Measurements from ENCODE around the gene CTIF. TPM values are rescaled to one million over a fixed set of nuclear protein-coding genes. Genes with fewer than 3 reads are reported as not detected.
A peak's percentile ranks its signal among the peaks of the same experiment; 100 is the strongest.

CTIF gene
- total and polyA plus RNA-seq, 12 donors, result 44.5 to 74.1 (median 58.9) TPM

DNA sequence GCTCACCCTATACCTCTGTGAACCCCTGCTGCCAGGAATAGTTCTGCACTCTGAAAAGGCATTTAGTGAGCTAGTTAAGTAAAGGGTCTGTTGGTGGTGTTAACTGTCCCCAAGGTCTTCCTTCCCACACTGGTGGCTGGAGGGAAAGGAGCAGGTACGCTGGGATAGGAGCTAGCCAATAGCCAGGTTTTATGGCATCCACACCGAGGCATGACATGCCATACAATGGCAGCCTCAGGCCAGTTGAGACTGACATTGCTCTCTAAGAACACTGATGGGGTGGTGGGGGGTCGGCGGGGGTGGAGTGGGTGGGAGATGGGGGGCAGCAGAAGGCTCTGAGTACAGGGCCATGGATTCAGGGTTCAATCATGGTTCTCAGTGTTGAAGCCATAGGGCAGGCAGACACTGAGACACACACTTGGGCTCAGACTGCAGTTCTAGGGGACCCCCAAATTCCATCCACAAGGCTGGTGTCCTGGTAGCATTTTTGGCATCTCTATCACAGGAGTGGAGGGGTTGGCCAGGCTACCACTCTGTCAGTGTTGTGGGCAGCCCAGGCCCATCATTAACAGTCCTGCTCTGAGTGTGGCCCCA, 136.0 kb downstream of the CTIF start:
- intact Hi-C loops (cut with DNase I), result loop anchor here in 9 of 10 donors (1.0 to 10.0 kb wide), 21 partner anchors 100 to 1180 kb away; partner anchors contain the start of gene SMAD7 (in 2 of the 9)
- no peak overlapping the region for H3K4me3 ChIP-seq
- ATAC-seq, result peak in 1 of 8 donors; percentile 0
- H3K27me3 ChIP-seq, result no peaks in the 10 kb centered on the region
- TF ChIP-seq, protein P1, sequence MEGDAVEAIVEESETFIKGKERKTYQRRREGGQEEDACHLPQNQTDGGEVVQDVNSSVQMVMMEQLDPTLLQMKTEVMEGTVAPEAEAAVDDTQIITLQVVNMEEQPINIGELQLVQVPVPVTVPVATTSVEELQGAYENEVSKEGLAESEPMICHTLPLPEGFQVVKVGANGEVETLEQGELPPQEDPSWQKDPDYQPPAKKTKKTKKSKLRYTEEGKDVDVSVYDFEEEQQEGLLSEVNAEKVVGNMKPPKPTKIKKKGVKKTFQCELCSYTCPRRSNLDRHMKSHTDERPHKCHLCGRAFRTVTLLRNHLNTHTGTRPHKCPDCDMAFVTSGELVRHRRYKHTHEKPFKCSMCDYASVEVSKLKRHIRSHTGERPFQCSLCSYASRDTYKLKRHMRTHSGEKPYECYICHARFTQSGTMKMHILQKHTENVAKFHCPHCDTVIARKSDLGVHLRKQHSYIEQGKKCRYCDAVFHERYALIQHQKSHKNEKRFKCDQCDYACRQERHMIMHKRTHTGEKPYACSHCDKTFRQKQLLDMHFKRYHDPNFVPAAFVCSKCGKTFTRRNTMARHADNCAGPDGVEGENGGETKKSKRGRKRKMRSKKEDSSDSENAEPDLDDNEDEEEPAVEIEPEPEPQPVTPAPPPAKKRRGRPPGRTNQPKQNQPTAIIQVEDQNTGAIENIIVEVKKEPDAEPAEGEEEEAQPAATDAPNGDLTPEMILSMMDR (IDR thresholded peaks at IDR 0.05), result no peak
- peaks cover 0 to 11% (median 7%) of the 10 kb centered on the region in 11 donors for H3K9me3 ChIP-seq
- H3K27ac ChIP-seq, result peak overlapping the region in 9 of 10 donors; percentile 7 to 57 (median 19)
- 90 to 91% methylated on average over 4 of the region's 4 CpGs for WGBS, 2 donors
- peaks cover 0 to 24% (median 14%) of the 10 kb centered on the region in 9 donors for H3K36me3 ChIP-seq
- H3K4me1 ChIP-seq, result peaks cover 8 to 67% (median 61%) of the 10 kb centered on the region in 9 donors
- no peak for DNase-seq

DNA sequence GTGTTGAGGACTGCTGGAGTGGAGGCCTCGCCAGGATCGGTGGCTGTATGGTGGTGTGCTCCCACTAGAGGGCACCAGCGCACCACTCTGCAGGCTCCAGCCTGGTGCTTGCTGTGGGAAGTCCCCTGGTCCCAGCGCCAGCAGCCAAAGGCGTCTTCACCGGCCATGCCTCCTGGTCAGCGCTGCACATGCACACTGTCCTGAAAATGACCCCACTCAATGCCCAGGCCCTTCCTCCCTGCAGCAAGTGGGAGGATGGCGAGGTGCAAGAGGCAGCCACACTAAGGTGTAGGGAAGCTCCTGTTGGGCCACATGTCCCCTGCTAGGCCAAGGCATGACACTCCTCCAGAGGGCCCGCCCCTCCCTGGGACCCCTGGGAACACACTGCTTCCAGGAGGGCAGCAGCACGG, 136.5 kb downstream of the CTIF start:
- intact Hi-C loops (cut with DNase I), result loop anchor here in 9 of 10 donors (1.0 to 10.0 kb wide), 21 partner anchors 99 to 1179 kb away; partner anchors contain the start of gene SMAD7 (in 2 of the 9)
- Histone ChIP-seq H3K9me3 (peaks cover 0 to 11% (median 7%) of the 10 kb centered on the region in 11 donors), H3K4me3 (no peak overlapping the region), H3K4me1 (peaks cover 11 to 72% (median 66%) of the 10 kb centered on the region in 9 donors), H3K27ac (peak overlapping the region in 2 of 10 donors; percentile 12 to 57), H3K36me3 (peaks cover 0 to 19% (median 13%) of the 10 kb centered on the region in 9 donors), H3K27me3 (no peaks in the 10 kb centered on the region)
- ATAC-seq (peak; percentile 85 to 94 (median 90)), DNase-seq (peak; percentile 89 to 90)
- 9 to 11% methylated on average over 10 of the region's 10 CpGs for WGBS, 2 donors
- TF ChIP-seq, protein P1 (IDR thresholded peaks at IDR 0.05), result peak; percentile 91 to 98 (median 94)

DNA sequence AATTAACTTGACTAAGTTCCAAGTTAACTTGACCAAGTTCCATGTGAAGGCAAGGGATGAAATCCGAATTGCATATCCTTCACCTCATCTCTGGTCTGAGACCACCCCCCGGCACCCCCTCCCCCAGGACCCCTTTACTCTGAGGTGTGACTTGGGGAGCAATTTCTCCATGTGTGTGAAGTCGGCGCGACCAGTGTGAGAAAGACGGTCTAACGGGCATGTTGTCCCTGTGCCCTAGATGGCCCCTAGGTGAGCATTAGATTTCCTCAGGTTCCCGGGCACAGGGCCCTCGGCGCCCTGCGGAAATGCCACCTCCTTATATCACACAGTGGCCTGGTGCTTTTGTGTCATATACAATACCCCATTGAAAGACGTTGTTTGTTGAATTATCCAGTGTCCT, 137.1 kb downstream of the CTIF start:
- Histone ChIP-seq H3K4me1 (peaks cover 13 to 75% (median 72%) of the 10 kb centered on the region in 9 donors), H3K27me3 (no peaks in the 10 kb centered on the region), H3K9me3 (peaks cover 0 to 9% (median 7%) of the 10 kb centered on the region in 11 donors), H3K27ac (peak overlapping the region in 1 of 10 donors; percentile 91), H3K4me3 (no peak overlapping the region), H3K36me3 (peaks cover 0 to 13% (median 8%) of the 10 kb centered on the region in 9 donors)
- intact Hi-C loops (cut with DNase I), result loop anchor here in 9 of 10 donors (1.0 to 10.0 kb wide), 21 partner anchors 99 to 1179 kb away; partner anchors contain the start of gene SMAD7 (in 2 of the 9)
- ATAC-seq, result no peak
- WGBS, 2 donors, result 91 to 92% methylated on average over 12 of the region's 12 CpGs
- TF ChIP-seq, protein P1 (IDR thresholded peaks at IDR 0.05), result no peak
- DNase-seq, result no peak

DNA sequence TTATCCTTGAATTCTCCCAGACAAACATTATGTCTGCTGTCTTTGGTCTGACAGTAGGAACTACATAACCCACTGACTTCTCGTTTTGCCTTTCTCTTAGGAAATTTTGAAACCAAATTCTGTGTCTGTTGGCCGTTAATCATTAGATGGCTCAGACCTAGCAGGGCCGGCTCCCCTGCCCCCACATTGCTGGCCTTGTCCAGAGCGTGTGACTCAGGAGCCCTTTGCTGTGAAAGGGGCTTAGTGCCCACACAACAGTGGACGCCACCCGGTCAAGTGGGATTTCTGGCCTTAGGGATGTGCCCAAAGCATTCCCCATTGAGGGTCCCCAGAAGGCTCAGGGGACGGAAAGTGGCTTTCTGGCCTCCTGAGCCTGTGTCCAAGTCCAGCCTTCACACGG, 137.5 kb downstream of the CTIF start:
- intact Hi-C loops (cut with DNase I), result loop anchor here in 9 of 10 donors (5.0 to 10.0 kb wide), 17 partner anchors 98 to 1178 kb away; partner anchors contain the start of gene SMAD7 (in 2 of the 9)
- DNase-seq (no peak), ATAC-seq (no peak)
- peaks cover 0 to 4% (median 3%) of the 10 kb centered on the region in 11 donors for H3K9me3 ChIP-seq
- peaks cover 0 to 9% (median 3%) of the 10 kb centered on the region in 9 donors for H3K36me3 ChIP-seq
- WGBS, 2 donors, result 71 to 83% methylated on average over 8 of the region's 8 CpGs
- TF ChIP-seq, protein P1 (IDR thresholded peaks at IDR 0.05), result no peak
- H3K27me3 ChIP-seq, result no peaks in the 10 kb centered on the region
- peaks cover 16 to 80% (median 76%) of the 10 kb centered on the region in 9 donors for H3K4me1 ChIP-seq
- peak overlapping the region in 3 of 10 donors; percentile 26 to 91 (median 89) for H3K27ac ChIP-seq
- no peak overlapping the region for H3K4me3 ChIP-seq

Measured in heart right ventricle (tissue), 16 donors.